Measurements from ENCODE around the gene ST3GAL3.

Gene ST3GAL3

DNA sequence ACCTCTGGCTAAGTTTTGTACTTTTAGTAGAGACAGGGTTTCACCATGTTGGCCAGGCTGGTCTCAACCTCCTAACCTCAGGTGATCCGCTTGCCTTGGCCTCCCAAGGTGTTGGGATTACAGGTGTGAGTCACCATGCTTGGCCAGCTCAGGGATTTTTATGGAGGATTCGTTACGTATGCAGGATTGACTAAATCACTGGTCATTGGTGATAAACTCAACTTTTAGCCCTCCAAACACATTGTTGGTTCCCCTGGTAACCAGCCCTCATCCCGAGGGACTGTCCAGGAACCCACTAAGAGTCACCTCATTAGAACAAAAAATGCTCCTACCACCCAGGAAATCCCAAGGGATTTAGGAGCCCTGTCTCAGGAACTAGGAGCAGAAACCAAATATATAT is 40.4 kb downstream of the ST3GAL3 start:
- TF ChIP-seq, protein P1, sequence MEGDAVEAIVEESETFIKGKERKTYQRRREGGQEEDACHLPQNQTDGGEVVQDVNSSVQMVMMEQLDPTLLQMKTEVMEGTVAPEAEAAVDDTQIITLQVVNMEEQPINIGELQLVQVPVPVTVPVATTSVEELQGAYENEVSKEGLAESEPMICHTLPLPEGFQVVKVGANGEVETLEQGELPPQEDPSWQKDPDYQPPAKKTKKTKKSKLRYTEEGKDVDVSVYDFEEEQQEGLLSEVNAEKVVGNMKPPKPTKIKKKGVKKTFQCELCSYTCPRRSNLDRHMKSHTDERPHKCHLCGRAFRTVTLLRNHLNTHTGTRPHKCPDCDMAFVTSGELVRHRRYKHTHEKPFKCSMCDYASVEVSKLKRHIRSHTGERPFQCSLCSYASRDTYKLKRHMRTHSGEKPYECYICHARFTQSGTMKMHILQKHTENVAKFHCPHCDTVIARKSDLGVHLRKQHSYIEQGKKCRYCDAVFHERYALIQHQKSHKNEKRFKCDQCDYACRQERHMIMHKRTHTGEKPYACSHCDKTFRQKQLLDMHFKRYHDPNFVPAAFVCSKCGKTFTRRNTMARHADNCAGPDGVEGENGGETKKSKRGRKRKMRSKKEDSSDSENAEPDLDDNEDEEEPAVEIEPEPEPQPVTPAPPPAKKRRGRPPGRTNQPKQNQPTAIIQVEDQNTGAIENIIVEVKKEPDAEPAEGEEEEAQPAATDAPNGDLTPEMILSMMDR (IDR thresholded peaks at IDR 0.05; ENCODE audit: extremely low read depth, insufficient read depth, missing control alignments), result no peak
- in situ Hi-C loops (cut with MboI; ENCODE audit: low pct_unique_long_range_greater_than_20kb, low sequenced_read_pairs, unreplicated experiment), result no loop called here
- DNase-seq (ENCODE audit: low spot score), result no peak

DNA sequence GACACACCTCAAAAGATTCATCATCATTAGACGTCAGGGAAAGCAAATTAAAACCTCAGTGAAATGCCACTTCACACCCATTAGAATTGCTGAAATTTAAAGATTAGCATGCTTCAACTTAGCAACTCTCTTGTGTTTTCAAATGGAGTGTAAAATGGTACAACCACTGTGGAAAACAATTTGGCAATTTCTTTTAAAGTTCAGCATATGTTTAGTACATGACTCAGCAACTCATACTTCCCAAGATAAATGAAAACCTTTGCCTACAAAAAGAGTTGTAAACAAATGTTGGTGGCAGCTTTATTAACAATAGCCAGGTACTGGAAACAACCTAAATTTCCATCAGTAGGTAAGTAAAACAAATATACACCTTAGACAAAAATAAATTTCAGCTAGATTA is 42.7 kb downstream of the ST3GAL3 start:
- TF ChIP-seq, protein P1 (IDR thresholded peaks at IDR 0.05; ENCODE audit: extremely low read depth, insufficient read depth, missing control alignments), result no peak
- no peak for DNase-seq (ENCODE audit: low spot score)
- in situ Hi-C loops (cut with MboI; ENCODE audit: low pct_unique_long_range_greater_than_20kb, low sequenced_read_pairs, unreplicated experiment), result no loop called here

DNA sequence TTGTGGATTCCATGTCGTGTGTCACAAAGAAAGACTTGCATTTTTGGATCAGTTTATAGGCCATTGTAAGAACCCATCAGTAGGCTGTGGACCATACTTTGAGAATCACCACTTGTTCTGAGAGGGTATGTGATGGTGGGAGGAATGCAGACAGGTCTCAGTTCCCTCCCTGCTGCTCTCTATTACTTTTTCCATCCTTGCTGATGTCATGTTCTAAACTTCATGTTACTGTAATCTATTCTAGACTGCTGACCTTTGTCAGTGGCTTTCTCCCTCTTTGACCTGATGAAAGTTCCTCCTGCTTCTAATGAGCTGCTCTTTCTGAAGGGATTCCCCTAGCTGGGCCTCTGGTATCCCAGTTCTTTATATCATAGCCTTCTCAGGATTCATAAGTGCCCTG is 46.1 kb downstream of the ST3GAL3 start:
- in situ Hi-C loops (cut with MboI; ENCODE audit: low pct_unique_long_range_greater_than_20kb, low sequenced_read_pairs, unreplicated experiment), result no loop called here
- TF ChIP-seq, protein P1 (IDR thresholded peaks at IDR 0.05; ENCODE audit: extremely low read depth, insufficient read depth, missing control alignments), result no peak
- no peak for DNase-seq (ENCODE audit: low spot score)

DNA sequence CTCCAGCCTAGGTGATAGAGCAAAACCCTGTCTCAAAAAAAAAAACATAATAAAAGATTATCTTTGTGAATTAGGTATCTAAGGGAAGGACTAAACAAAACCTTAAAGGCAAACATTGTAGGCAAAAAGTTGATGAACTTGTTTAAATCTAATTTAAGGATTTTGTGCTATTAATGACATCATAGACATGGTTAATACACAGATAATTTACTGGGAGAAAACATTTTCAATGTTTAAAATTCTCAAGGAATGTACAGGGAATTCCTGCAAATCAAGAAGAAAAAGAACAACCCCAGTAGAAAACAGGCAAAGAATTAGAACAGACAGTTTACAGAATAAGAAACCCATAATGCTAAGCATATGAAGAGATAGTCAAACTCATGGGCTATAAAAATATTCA is 47.6 kb downstream of the ST3GAL3 start:
- no peak for DNase-seq (ENCODE audit: low spot score)
- TF ChIP-seq, protein P1 (IDR thresholded peaks at IDR 0.05; ENCODE audit: extremely low read depth, insufficient read depth, missing control alignments), result no peak
- in situ Hi-C loops (cut with MboI; ENCODE audit: low pct_unique_long_range_greater_than_20kb, low sequenced_read_pairs, unreplicated experiment), result no loop called here

DNA sequence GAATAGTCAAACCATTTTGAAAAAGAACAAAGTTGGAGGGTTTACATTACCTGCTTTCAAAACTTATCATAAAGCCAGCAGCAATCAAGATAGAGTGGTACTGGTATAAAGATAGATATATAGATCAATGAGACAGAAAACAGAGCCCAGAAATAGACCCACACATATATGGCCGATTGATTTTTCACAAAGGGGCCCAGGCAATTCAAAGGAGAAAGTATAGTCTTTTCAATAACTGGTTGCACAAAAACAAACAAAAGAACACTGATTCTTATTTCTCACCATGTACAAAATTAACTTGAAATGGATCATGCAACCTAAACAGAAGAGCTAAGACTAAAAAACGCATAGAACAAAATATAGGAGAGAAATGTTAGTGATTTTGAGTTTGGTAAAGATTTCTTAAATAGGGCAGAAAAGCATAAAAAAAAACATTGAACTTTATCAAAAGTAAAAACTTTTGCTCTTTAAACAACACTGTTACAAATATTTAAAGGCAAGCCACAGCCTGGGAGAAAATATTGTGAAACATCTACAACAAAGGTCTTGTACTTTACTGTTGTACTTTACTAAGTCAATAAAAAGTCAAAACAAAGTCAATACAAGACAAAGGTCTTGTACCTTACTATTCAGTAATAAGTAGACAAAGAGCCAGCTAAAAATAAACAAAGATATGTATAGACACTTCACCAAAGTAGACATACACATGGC is 50.2 kb downstream of the ST3GAL3 start:
- in situ Hi-C loops (cut with MboI; ENCODE audit: low pct_unique_long_range_greater_than_20kb, low sequenced_read_pairs, unreplicated experiment), result no loop called here
- no peak for DNase-seq (ENCODE audit: low spot score)
- TF ChIP-seq, protein P1 (IDR thresholded peaks at IDR 0.05; ENCODE audit: extremely low read depth, insufficient read depth, missing control alignments), result no peak

DNA sequence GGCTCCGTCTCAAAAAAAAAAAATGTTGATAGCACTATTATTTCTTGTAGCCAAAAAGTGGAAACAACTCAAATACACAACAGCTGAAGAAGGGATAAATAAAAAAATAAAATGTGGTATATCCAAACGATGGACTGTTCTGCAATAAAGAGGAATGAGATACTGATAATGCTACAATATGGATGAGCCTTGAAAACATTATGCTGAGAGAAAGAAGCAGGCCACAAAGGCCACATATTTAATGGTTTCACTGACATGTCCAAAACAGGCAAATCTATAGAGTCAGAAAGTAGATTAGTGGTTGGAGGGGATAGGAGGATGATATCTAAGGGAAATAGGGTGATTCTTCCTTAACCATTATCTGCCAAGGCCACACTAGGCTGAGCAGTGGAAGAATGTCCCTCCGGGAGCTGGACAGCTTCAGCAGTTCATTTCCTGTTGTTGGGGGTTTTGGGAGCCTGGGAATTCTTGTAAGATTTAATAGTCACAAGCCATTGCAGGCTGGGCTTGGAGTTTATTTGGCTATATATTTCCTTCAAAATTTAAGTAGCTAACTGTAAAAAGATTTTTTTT is 53.5 kb downstream of the ST3GAL3 start:
- DNase-seq (ENCODE audit: low spot score), result no peak
- TF ChIP-seq, protein P1 (IDR thresholded peaks at IDR 0.05; ENCODE audit: extremely low read depth, insufficient read depth, missing control alignments), result no peak
- in situ Hi-C loops (cut with MboI; ENCODE audit: low pct_unique_long_range_greater_than_20kb, low sequenced_read_pairs, unreplicated experiment), result loop anchor here (10.0 kb wide), 1 partner anchor 174 kb away; the partner anchor contains the start of gene ARTN
